Fibroblast of lung (primary cell): ENCODE data around the gene POFUT2.

ENCODE experiments used
- EZH2 ChIP-seq: IDR thresholded peaks from 2 replicates; pipeline ENCODE4 v1.5.1; 2012; ENCODE audit warnings: low read length, control low read depth, mild to moderate bottlenecking; ENCODE audit errors: missing control alignments
- TF ChIP-seq, protein P1 (sequence below), 2 donors: IDR thresholded peaks in 1 of 2; conservative IDR thresholded peaks in 1 of 2; 1 replicate in 1 of 2; 2 replicates in 1 of 2; pipeline ENCODE4 v1.5.1; 2011 to 2012; ENCODE audit warnings: low read length in 2 of 2, control low read depth in 1 of 2, inconsistent platforms in 1 of 2, low read depth in 1 of 2, mild to moderate bottlenecking in 1 of 2

- TF ChIP-seq, protein P1, sequence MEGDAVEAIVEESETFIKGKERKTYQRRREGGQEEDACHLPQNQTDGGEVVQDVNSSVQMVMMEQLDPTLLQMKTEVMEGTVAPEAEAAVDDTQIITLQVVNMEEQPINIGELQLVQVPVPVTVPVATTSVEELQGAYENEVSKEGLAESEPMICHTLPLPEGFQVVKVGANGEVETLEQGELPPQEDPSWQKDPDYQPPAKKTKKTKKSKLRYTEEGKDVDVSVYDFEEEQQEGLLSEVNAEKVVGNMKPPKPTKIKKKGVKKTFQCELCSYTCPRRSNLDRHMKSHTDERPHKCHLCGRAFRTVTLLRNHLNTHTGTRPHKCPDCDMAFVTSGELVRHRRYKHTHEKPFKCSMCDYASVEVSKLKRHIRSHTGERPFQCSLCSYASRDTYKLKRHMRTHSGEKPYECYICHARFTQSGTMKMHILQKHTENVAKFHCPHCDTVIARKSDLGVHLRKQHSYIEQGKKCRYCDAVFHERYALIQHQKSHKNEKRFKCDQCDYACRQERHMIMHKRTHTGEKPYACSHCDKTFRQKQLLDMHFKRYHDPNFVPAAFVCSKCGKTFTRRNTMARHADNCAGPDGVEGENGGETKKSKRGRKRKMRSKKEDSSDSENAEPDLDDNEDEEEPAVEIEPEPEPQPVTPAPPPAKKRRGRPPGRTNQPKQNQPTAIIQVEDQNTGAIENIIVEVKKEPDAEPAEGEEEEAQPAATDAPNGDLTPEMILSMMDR (conservative IDR thresholded peaks at IDR 0.05 in 1 of 2, IDR thresholded peaks at IDR 0.05 in 1 of 2; ENCODE audit: low read depth in 1 of 2, low read length in 2 of 2): no peak
- TF ChIP-seq EZH2: no peak
Observed at GRCh38 chr21:45331531-45332147, 43.9 kb upstream of the POFUT2 start.
